Activated naive CD4-positive, alpha-beta T cell treated with anti-CD3 and anti-CD28 coated beads, Interleukin-2, amount 50 U/mL, for 24 hours (primary cell): ENCODE data around the gene CLUH.
"Not testable (repeated sequence)": the region's sequence is repeated elsewhere in the genome, so short reads cannot be mapped to it uniquely, and the experiment has no call there.

Source experiments
- H3K27ac Mint-ChIP-seq: one replicate; pipeline ENCODE4 v1.8.0; 2021; ENCODE audit warnings: mild to moderate bottlenecking, mixed read lengths
- H3K27me3 Mint-ChIP-seq: one replicate; pipeline ENCODE4 v1.8.0; 2021; ENCODE audit warnings: mixed read lengths
- H3K36me3 Mint-ChIP-seq: one replicate; pipeline ENCODE4 v1.8.0; 2021; ENCODE audit warnings: mixed read lengths
- H3K4me1 Mint-ChIP-seq: one replicate; pipeline ENCODE4 v1.8.0; 2021; ENCODE audit warnings: mixed read lengths
- H3K4me3 Mint-ChIP-seq: one replicate; pipeline ENCODE4 v1.8.0; 2021; ENCODE audit warnings: mild to moderate bottlenecking, mixed read lengths
- H3K9me3 Mint-ChIP-seq: one replicate; pipeline ENCODE4 v1.8.0; 2021; ENCODE audit warnings: mixed read lengths

CLUH gene

GRCh38 chr17:2687074-2687418 lies 24.5 kb downstream of the CLUH start:
- no peak overlapping the region for H3K27ac Mint-ChIP-seq

GRCh38 chr17:2685696-2686095 lies 25.9 kb downstream of the CLUH start:
- Mint-ChIP-seq H3K4me3 (no peak overlapping the region), H3K4me1 (peaks cover 8% of the 10 kb centered on the region), H3K9me3 (no peaks in the 10 kb centered on the region), H3K27ac (no peak overlapping the region), H3K27me3 (no peaks in the 10 kb centered on the region), H3K36me3 (peaks cover 2% of the 10 kb centered on the region)

More at GRCh38 chr17:2687074-2687418, 24.5 kb downstream of the CLUH start:
- peaks cover 8% of the 10 kb centered on the region for H3K4me1 Mint-ChIP-seq
- no peaks in the 10 kb centered on the region for H3K9me3 Mint-ChIP-seq
- no peaks in the 10 kb centered on the region for H3K27me3 Mint-ChIP-seq
- no peaks in the 10 kb centered on the region for H3K36me3 Mint-ChIP-seq
- no peak overlapping the region for H3K4me3 Mint-ChIP-seq

- peaks cover 8% of the 10 kb centered on the region for H3K4me1 Mint-ChIP-seq
- H3K27ac Mint-ChIP-seq: no peak overlapping the region
- H3K4me3 Mint-ChIP-seq: no peak overlapping the region
- H3K9me3 Mint-ChIP-seq: no peaks in the 10 kb centered on the region
- H3K27me3 Mint-ChIP-seq: no peaks in the 10 kb centered on the region
- H3K36me3 Mint-ChIP-seq: peaks cover 2% of the 10 kb centered on the region
These were observed 27.0 kb downstream of the CLUH start for GRCh38 chr17:2684549-2684948.

- Mint-ChIP-seq H3K4me3 (no peak overlapping the region), H3K9me3 (no peaks in the 10 kb centered on the region), H3K27ac (peak overlapping the region; percentile 31), H3K27me3 (no peaks in the 10 kb centered on the region), H3K4me1 (peaks cover 3% of the 10 kb centered on the region), H3K36me3 (peaks cover 6% of the 10 kb centered on the region)
These were observed 27.7 kb downstream of the CLUH start for GRCh38 chr17:2683912-2684311.

- no peak overlapping the region for H3K27ac Mint-ChIP-seq
- H3K36me3 Mint-ChIP-seq: peaks cover 6% of the 10 kb centered on the region
- no peaks in the 10 kb centered on the region for H3K4me1 Mint-ChIP-seq
- no peaks in the 10 kb centered on the region for H3K27me3 Mint-ChIP-seq
- no peak overlapping the region for H3K4me3 Mint-ChIP-seq
- H3K9me3 Mint-ChIP-seq: no peaks in the 10 kb centered on the region
These were observed 29.2 kb downstream of the CLUH start for GRCh38 chr17:2682176-2682938.

- H3K4me1 Mint-ChIP-seq: no peaks in the 10 kb centered on the region
- peaks cover 8% of the 10 kb centered on the region for H3K36me3 Mint-ChIP-seq
- no peaks in the 10 kb centered on the region for H3K9me3 Mint-ChIP-seq
These were observed 29.9 kb downstream of the CLUH start for GRCh38 chr17:2681650-2682049.

GRCh38 chr17:2680961-2681360 lies 30.6 kb downstream of the CLUH start:
- Mint-ChIP-seq H3K27ac (no peak overlapping the region), H3K9me3 (no peaks in the 10 kb centered on the region), H3K36me3 (peaks cover 11% of the 10 kb centered on the region), H3K4me1 (no peaks in the 10 kb centered on the region), H3K27me3 (no peaks in the 10 kb centered on the region), H3K4me3 (no peak overlapping the region)

More at GRCh38 chr17:2681650-2682049, 29.9 kb downstream of the CLUH start:
- H3K4me3 Mint-ChIP-seq: no peak overlapping the region
- no peaks in the 10 kb centered on the region for H3K27me3 Mint-ChIP-seq
- no peak overlapping the region for H3K27ac Mint-ChIP-seq

- not testable (repeated sequence) for H3K4me1 Mint-ChIP-seq, H3K9me3 Mint-ChIP-seq, H3K27me3 Mint-ChIP-seq, H3K4me3 Mint-ChIP-seq
- Mint-ChIP-seq H3K36me3 (peaks cover 15% of the 10 kb centered on the region), H3K27ac (peak overlapping the region; percentile 25)
These were observed 32.3 kb downstream of the CLUH start for GRCh38 chr17:2679247-2679646.

- Mint-ChIP-seq H3K27me3 (no peaks in the 10 kb centered on the region), H3K4me1 (peaks cover 9% of the 10 kb centered on the region), H3K36me3 (peaks cover 17% of the 10 kb centered on the region), H3K27ac (no peak overlapping the region), H3K9me3 (no peaks in the 10 kb centered on the region), H3K4me3 (no peak overlapping the region)
These were observed 39.5 kb downstream of the CLUH start for GRCh38 chr17:2672026-2672425.

- not testable (repeated sequence) for H3K4me3 Mint-ChIP-seq, H3K27me3 Mint-ChIP-seq, H3K9me3 Mint-ChIP-seq
- Mint-ChIP-seq H3K36me3 (peaks cover 10% of the 10 kb centered on the region), H3K4me1 (peaks cover 55% of the 10 kb centered on the region), H3K27ac (peak overlapping the region; percentile 59)
These were observed 51.2 kb downstream of the CLUH start for GRCh38 chr17:2660410-2660809.

- not testable (repeated sequence) for H3K4me3 Mint-ChIP-seq
- peaks cover 56% of the 10 kb centered on the region for H3K4me1 Mint-ChIP-seq
These were observed 52.2 kb downstream of the CLUH start for GRCh38 chr17:2659337-2659736.

GRCh38 chr17:2656283-2656682 lies 55.3 kb downstream of the CLUH start:
- Mint-ChIP-seq H3K9me3 (no peaks in the 10 kb centered on the region), H3K4me1 (peaks cover 55% of the 10 kb centered on the region), H3K36me3 (peaks cover 17% of the 10 kb centered on the region), H3K27ac (peak overlapping the region; percentile 43), H3K4me3 (no peak overlapping the region), H3K27me3 (no peaks in the 10 kb centered on the region)

More at GRCh38 chr17:2659337-2659736, 52.2 kb downstream of the CLUH start:
- H3K27me3 Mint-ChIP-seq, H3K9me3 Mint-ChIP-seq, H3K36me3 Mint-ChIP-seq, H3K27ac Mint-ChIP-seq: not testable (repeated sequence)

GRCh38 chr17:2655546-2655945 lies 56.0 kb downstream of the CLUH start:
- H3K9me3 Mint-ChIP-seq: no peaks in the 10 kb centered on the region
- peaks cover 51% of the 10 kb centered on the region for H3K4me1 Mint-ChIP-seq
- H3K27ac Mint-ChIP-seq: peak overlapping the region; percentile 68
- H3K27me3 Mint-ChIP-seq: no peaks in the 10 kb centered on the region
- H3K36me3 Mint-ChIP-seq: peaks cover 18% of the 10 kb centered on the region
- no peak overlapping the region for H3K4me3 Mint-ChIP-seq

GRCh38 chr17:2652911-2653310 lies 58.7 kb downstream of the CLUH start:
- not testable (repeated sequence) for H3K9me3 Mint-ChIP-seq, H3K27me3 Mint-ChIP-seq, H3K4me3 Mint-ChIP-seq
- H3K36me3 Mint-ChIP-seq: peaks cover 19% of the 10 kb centered on the region
- peak overlapping the region; percentile 47 for H3K27ac Mint-ChIP-seq
- H3K4me1 Mint-ChIP-seq: peaks cover 38% of the 10 kb centered on the region

GRCh38 chr17:2649191-2649590 lies 62.4 kb downstream of the CLUH start:
- peaks cover 16% of the 10 kb centered on the region for H3K4me1 Mint-ChIP-seq
- H3K4me3 Mint-ChIP-seq: no peak overlapping the region
- peaks cover 21% of the 10 kb centered on the region for H3K36me3 Mint-ChIP-seq
- no peak overlapping the region for H3K27ac Mint-ChIP-seq
- H3K27me3 Mint-ChIP-seq: no peaks in the 10 kb centered on the region
- no peaks in the 10 kb centered on the region for H3K9me3 Mint-ChIP-seq

- Mint-ChIP-seq H3K27ac (peak overlapping the region; percentile 42), H3K4me3 (no peak overlapping the region), H3K9me3 (no peaks in the 10 kb centered on the region), H3K27me3 (no peaks in the 10 kb centered on the region), H3K4me1 (peaks cover 11% of the 10 kb centered on the region), H3K36me3 (peaks cover 21% of the 10 kb centered on the region)
These were observed 63.6 kb downstream of the CLUH start for GRCh38 chr17:2647957-2648356.

- Mint-ChIP-seq H3K9me3 (no peaks in the 10 kb centered on the region), H3K27me3 (no peaks in the 10 kb centered on the region), H3K4me1 (peaks cover 28% of the 10 kb centered on the region), H3K4me3 (no peak overlapping the region), H3K36me3 (peaks cover 15% of the 10 kb centered on the region), H3K27ac (no peak overlapping the region)
These were observed 66.6 kb downstream of the CLUH start for GRCh38 chr17:2644971-2645370.
